GM12878 (cell line): ENCODE results near the gene SUGCT. TPM values are rescaled to one million over a fixed set of nuclear protein-coding genes. Genes with fewer than 3 reads are reported as not detected.

Experiments
- ATAC-seq: fragments of 200-7000 bp; cut with Tn5 transposase; 3 replicates; pipeline ENCODE4 v1.9.1; 2020; ENCODE audit warnings: mild to moderate bottlenecking, moderate library complexity
- BruUV-seq: library from RNA; stranded (reverse); fragments of 400-500 nt; replicated peaks from 2 replicates; lab custom pipeline; 2021; lab: Mats Ljungman, UMichigan
- CTCF ChIA-PET: fragments of 300-600 bp; sonication (Branson Sonifier 250); formaldehyde crosslinking; extraction: SDS; loops from one replicate; lab custom pipeline; 2021; ENCODE audit warnings: inconsistent platforms; lab: Yijun Ruan, JAX
- POLR2A ChIA-PET: fragments of 350-600 bp; formaldehyde crosslinking; extraction: SDS; loops from one replicate; lab custom pipeline; 2021; ENCODE audit warnings: inconsistent platforms; lab: Charles Lee
- RAD21 ChIA-PET: fragments of 300-600 bp; sonication (Branson Sonifier 250); formaldehyde crosslinking; loops from one replicate; lab custom pipeline; 2023; ENCODE audit warnings: antibody characterized with exemption; ENCODE audit not compliant: unreplicated experiment; lab: Charles Lee
- SMC1A ChIA-PET: fragments of 300-600 bp; sonication (Branson Sonifier 250); formaldehyde crosslinking; loops from one replicate; lab custom pipeline; 2023; ENCODE audit not compliant: unreplicated experiment, uncharacterized antibody; lab: Charles Lee
- DNase-seq: peaks from one replicate; pipeline ENCODE4 v3.0.0-alpha.2; 2011; ENCODE audit warnings: low read depth, low spot score
- FAIRE-seq: peaks from 3 replicates; lab custom pipeline; 2011; peaks lifted over from hg19 to GRCh38; lab: Jason Lieb, UNC
- H2AFZ ChIP-seq: 2 replicates; pipeline ENCODE4 v1.6.0; 2011; ENCODE audit warnings: low read depth, low read length, control low read depth; ENCODE audit not compliant: control insufficient read depth
- H3K27ac ChIP-seq: 2 replicates; pipeline ENCODE4 v1.5.1; 2011; ENCODE audit warnings: control low read depth; ENCODE audit not compliant: control insufficient read depth, insufficient read depth
- H3K27me3 ChIP-seq, 2 experiments: replicated peaks in 1 of 2; 2 replicates each; pipeline versions ENCODE4 v1.6.0 to v1.6.1; 2011; ENCODE audit warnings: low read length in 1 of 2; ENCODE audit not compliant: control insufficient read depth in 2 of 2, insufficient read depth in 2 of 2
- H3K36me3 ChIP-seq, 2 experiments: 2 replicates each; pipeline ENCODE4 v1.5.1; 2011; ENCODE audit warnings: low read length in 1 of 2; ENCODE audit not compliant: control insufficient read depth in 2 of 2, insufficient read depth in 2 of 2
- H3K4me1 ChIP-seq: 2 replicates; pipeline ENCODE4 v1.6.1; 2011; ENCODE audit warnings: mild to moderate bottlenecking, low read length, moderate library complexity, mixed read lengths; ENCODE audit not compliant: control insufficient read depth, insufficient read depth
- H3K4me2 ChIP-seq: 2 replicates; pipeline ENCODE4 v1.6.0; 2011; ENCODE audit warnings: control low read depth; ENCODE audit not compliant: control insufficient read depth, insufficient read depth
- H3K4me3 ChIP-seq: fragments of 200-600 bp; sonication (generic); 2 replicates; pipeline ENCODE4 v1.5.1; 2016
- H3K79me2 ChIP-seq: 2 replicates; pipeline ENCODE4 v1.6.0; 2011; ENCODE audit warnings: low read length; ENCODE audit not compliant: control insufficient read depth, insufficient read depth
- H3K9ac ChIP-seq: 2 replicates; pipeline ENCODE4 v1.8.0; 2011; ENCODE audit warnings: low read length, control low read depth, mixed read lengths; ENCODE audit not compliant: control insufficient read depth, insufficient read depth
- H3K9me3 ChIP-seq: replicated peaks from 3 replicates; pipeline ENCODE4 v1.5.1; 2011; ENCODE audit warnings: mild to moderate bottlenecking, low read length; ENCODE audit not compliant: control insufficient read depth, insufficient read depth
- H4K20me1 ChIP-seq: 2 replicates; pipeline ENCODE4 v1.6.0; 2011; ENCODE audit not compliant: control insufficient read depth, insufficient read depth
- BCL11A ChIP-seq: IDR thresholded peaks from 2 replicates; pipeline ENCODE4 v1.6.1; 2011; ENCODE audit warnings: low read depth, low read length
- CHD1 ChIP-seq: IDR thresholded peaks from 2 replicates; pipeline ENCODE4 v1.6.1; 2012; ENCODE audit warnings: low read depth, low read length, improper control_type of control experiment
- CHD2 ChIP-seq: IDR thresholded peaks from 2 replicates; pipeline ENCODE4 v1.6.1; 2011; ENCODE audit warnings: low read depth, low read length, improper control_type of control experiment, borderline replicate concordance
- FOXK2 ChIP-seq: fragments of 450-650 bp; IDR thresholded peaks from 2 replicates; pipeline ENCODE4 v1.6.1; 2017; ENCODE audit warnings: mild to moderate bottlenecking, moderate library complexity
- IRF4 ChIP-seq: IDR thresholded peaks from 2 replicates; pipeline ENCODE4 v1.6.1; 2011; ENCODE audit warnings: low read depth, low read length
- JUND ChIP-seq: IDR thresholded peaks from 2 replicates; pipeline ENCODE4 v1.6.1; 2012; ENCODE audit warnings: low read depth, mild to moderate bottlenecking, low read length, improper control_type of control experiment, moderate library complexity
- MEF2A ChIP-seq: IDR thresholded peaks from 2 replicates; pipeline ENCODE4 v1.6.1; 2011; ENCODE audit warnings: low read depth, mild to moderate bottlenecking, low read length, moderate library complexity; ENCODE audit not compliant: insufficient read depth
- MEF2B ChIP-seq: fragments of 450-650 bp; IDR thresholded peaks from 2 replicates; pipeline ENCODE4 v1.6.1; 2018; ENCODE audit warnings: mild to moderate bottlenecking, moderate library complexity; ENCODE audit not compliant: partially characterized antibody, poor library complexity, severe bottlenecking
- MTA3 ChIP-seq: IDR thresholded peaks from 2 replicates; pipeline ENCODE4 v1.6.1; 2012; ENCODE audit warnings: low read length, inconsistent platforms, borderline replicate concordance
- NBN ChIP-seq: fragments of 450-650 bp; IDR thresholded peaks from 2 replicates; pipeline ENCODE4 v1.6.1; 2016
- NRF1 ChIP-seq: conservative IDR thresholded peaks from 2 replicates; pipeline ENCODE4 v1.6.1; 2011; ENCODE audit warnings: mild to moderate bottlenecking, low read depth, low read length, improper control_type of control experiment
- POLR2AphosphoS2 ChIP-seq: IDR thresholded peaks from 2 replicates; pipeline ENCODE4 v1.6.1; 2011; ENCODE audit warnings: low read depth, mild to moderate bottlenecking, low read length, improper control_type of control experiment, moderate library complexity
- POU2F2 ChIP-seq: IDR thresholded peaks from 3 replicates; pipeline ENCODE4 v1.6.1; 2011; ENCODE audit warnings: low read depth, mild to moderate bottlenecking, low read length, borderline replicate concordance
- SIN3A ChIP-seq: IDR thresholded peaks from 2 replicates; pipeline ENCODE4 v1.6.1; 2012; ENCODE audit warnings: low read depth, low read length, improper control_type of control experiment
- TAF1 ChIP-seq: IDR thresholded peaks from 2 replicates; pipeline ENCODE4 v1.6.1; 2011; ENCODE audit warnings: mild to moderate bottlenecking, low read depth, low read length, borderline replicate concordance
- WRNIP1 ChIP-seq: IDR thresholded peaks from 2 replicates; pipeline ENCODE4 v1.6.1; 2011; ENCODE audit warnings: low read depth, low read length, improper control_type of control experiment, borderline replicate concordance
- ZNF217 ChIP-seq: fragments of 450-650 bp; IDR thresholded peaks from 2 replicates; pipeline ENCODE4 v1.6.1; 2017; ENCODE audit warnings: antibody characterized with exemption, mild to moderate bottlenecking
- ZSCAN29 ChIP-seq: fragments of 450-650 bp; IDR thresholded peaks from 2 replicates; pipeline ENCODE4 v1.6.1; 2017; ENCODE audit warnings: mild to moderate bottlenecking, moderate library complexity
- WGBS: methylation state at CpG from one replicate; pipeline ENCODE4 v1.1.6; 2016; ENCODE audit warnings: low lambda C conversion rate; ENCODE audit not compliant: insufficient replicate concordance, insufficient coverage; ENCODE audit errors: missing lambda C conversion rate; 5-methylcytosine and 5-hydroxymethylcytosine counted together
- in situ Hi-C: fragments of 300-500 bp; cut with MboI; formaldehyde crosslinking; loops from 9 replicates; pipeline ENCODE4 v1.14.3; 2018; ENCODE audit warnings: mixed read lengths
- intact Hi-C: fragments of 100-400 bp; cut with micrococcal nuclease; formaldehyde crosslinking; loops from one replicate; pipeline ENCODE4 v1.14.2; 2022; ENCODE audit not compliant: unreplicated experiment
- polyA plus RNA-seq, 11 experiments: library from polyadenylated mRNA; depleted of rRNA in 4 of 11; unstranded in 6 of 11; stranded (reverse) in 5 of 11; fragments of >200 nt; fragmentation: Nextera tagmentation in 4 of 11; fragmentation: Illumina TruSeq in 1 of 11; extraction: Ambion mirVana in 4 of 11; extraction: Trizol in 1 of 11; gene quantifications; 1 replicate in 1 of 11; 2 replicates in 10 of 11; pipeline versions ENCODE4 v1.2.1 to v1.2.3, GENCODE V29; 2011 to 2016; ENCODE audit warnings: inconsistent platforms in 2 of 11, missing spikeins in 2 of 11, low read depth in 1 of 11
- total RNA-seq, 4 experiments: library from RNA; depleted of rRNA in 3 of 4; stranded (reverse); fragments of >200 nt in 3 of 4; fragmentation: Illumina TruSeq in 1 of 4; extraction: Trizol in 1 of 4; gene quantifications; 2 replicates each; pipeline versions ENCODE4 v1.2.1 to v1.2.3, GENCODE V29; 2013 to 2021
- TF ChIP-seq, protein P1 (sequence below): fragments of 150-350 bp; IDR thresholded peaks from 2 replicates; pipeline ENCODE4 v1.6.1; 2014; ENCODE audit warnings: mild to moderate bottlenecking, low read depth, low read length
- TF ChIP-seq, protein P2 (sequence below): IDR thresholded peaks from 2 replicates; pipeline ENCODE4 v1.6.1; 2012; ENCODE audit warnings: low read depth, low read length, improper control_type of control experiment

SUGCT gene
- total and polyA plus RNA-seq, 10 of the 15 experiments (the other 5 are each of a cell fraction or from before 2014, with no cell fraction given): 0.08 to 1.2 (median 0.67) TPM; not detected in 1

DNA sequence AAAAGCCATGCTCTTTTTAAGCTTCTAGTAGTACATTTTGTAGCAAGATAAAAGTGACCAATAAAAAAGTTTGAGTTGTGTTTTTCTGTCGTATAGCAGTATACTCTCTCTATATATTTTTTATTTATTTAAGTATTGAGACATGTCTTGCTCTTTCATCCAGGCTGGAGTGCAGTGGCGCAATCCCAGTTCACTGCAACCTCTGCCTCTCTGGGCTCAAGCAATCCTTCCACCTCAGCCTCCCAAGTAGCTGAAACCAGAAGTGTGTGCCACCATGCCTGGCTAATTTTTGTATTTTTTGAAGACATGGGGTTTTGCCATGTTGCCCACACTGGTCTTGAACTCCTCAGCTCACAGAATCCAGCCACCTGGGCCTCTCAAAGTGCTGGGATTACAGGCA, 2.8 kb downstream of the SUGCT start:
- FAIRE-seq: no peak
- H2AFZ ChIP-seq: no peak overlapping the region
- CTCF ChIA-PET: no interaction called here

More for the DNA sequence above, 2.8 kb downstream of the SUGCT start:
- no peaks in the 10 kb centered on the region for H3K36me3 ChIP-seq
- POLR2A ChIA-PET: no interaction called here
- no peak for TF ChIP-seq SIN3A
- TF ChIP-seq CHD1: no peak
- no peak for TF ChIP-seq POU2F2
- no peak for TF ChIP-seq ZSCAN29
- no peak for TF ChIP-seq TAF1
- TF ChIP-seq, protein P1, sequence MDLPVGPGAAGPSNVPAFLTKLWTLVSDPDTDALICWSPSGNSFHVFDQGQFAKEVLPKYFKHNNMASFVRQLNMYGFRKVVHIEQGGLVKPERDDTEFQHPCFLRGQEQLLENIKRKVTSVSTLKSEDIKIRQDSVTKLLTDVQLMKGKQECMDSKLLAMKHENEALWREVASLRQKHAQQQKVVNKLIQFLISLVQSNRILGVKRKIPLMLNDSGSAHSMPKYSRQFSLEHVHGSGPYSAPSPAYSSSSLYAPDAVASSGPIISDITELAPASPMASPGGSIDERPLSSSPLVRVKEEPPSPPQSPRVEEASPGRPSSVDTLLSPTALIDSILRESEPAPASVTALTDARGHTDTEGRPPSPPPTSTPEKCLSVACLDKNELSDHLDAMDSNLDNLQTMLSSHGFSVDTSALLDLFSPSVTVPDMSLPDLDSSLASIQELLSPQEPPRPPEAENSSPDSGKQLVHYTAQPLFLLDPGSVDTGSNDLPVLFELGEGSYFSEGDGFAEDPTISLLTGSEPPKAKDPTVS: no peak
- no peak for TF ChIP-seq ZNF217
- TF ChIP-seq NRF1: no peak
- TF ChIP-seq WRNIP1: no peak
- TF ChIP-seq, protein P2, sequence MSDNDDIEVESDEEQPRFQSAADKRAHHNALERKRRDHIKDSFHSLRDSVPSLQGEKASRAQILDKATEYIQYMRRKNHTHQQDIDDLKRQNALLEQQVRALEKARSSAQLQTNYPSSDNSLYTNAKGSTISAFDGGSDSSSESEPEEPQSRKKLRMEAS: no peak
- TF ChIP-seq FOXK2: no peak
- no peak for TF ChIP-seq NBN
- TF ChIP-seq MEF2A: no peak
- no peak for TF ChIP-seq BCL11A
- no peak for TF ChIP-seq JUND
- TF ChIP-seq MEF2B: no peak
- TF ChIP-seq POLR2AphosphoS2: no peak
- no peak for TF ChIP-seq IRF4
- no peak for TF ChIP-seq MTA3
- TF ChIP-seq CHD2: no peak
- TF ChIP-seq, all 136 proteins: peak for 0
- Histone ChIP-seq H3K4me3 (no peak overlapping the region), H3K9me3 (no peaks in the 10 kb centered on the region; the same call in 2 of the 3 replicates), H3K27me3 (no peaks in the 10 kb centered on the region; a peak in 1 of 4 replicates), H3K4me2 (no peak overlapping the region), H3K27ac (no peak overlapping the region), H3K9ac (no peak overlapping the region), H3K79me2 (peaks cover 19% of the 10 kb centered on the region), H4K20me1 (no peaks in the 10 kb centered on the region), H3K4me1 (peaks cover 7% of the 10 kb centered on the region)
- no peak for ATAC-seq
- BruUV-seq: no TSS peak
- 71% methylated on average over 2 of the region's 2 CpGs for WGBS
- in situ Hi-C loops: no loop called here
- ChIA-PET RAD21 (no interaction called here), SMC1A (no interaction called here)
- intact Hi-C loops: no loop called here
- no peak for DNase-seq
